Adipocyte (in vitro differentiated cells): ENCODE results near the gene FMO3.

ENCODE experiments used
- DNase-seq: peaks from one replicate; pipeline ENCODE4 v3.0.0-alpha.2; 2015; ENCODE audit warnings: low read depth
- H3K27me3 ChIP-seq: replicated peaks from 2 replicates; pipeline ENCODE4 v1.7.0; 2013; ENCODE audit warnings: mild to moderate bottlenecking, low read length, moderate library complexity; ENCODE audit not compliant: control insufficient read depth, insufficient read depth
- H3K36me3 ChIP-seq: 2 replicates; pipeline ENCODE4 v1.7.0; 2013; ENCODE audit warnings: low read length, mild to moderate bottlenecking, moderate library complexity; ENCODE audit not compliant: control insufficient read depth, insufficient read depth, severe bottlenecking
- H3K4me1 ChIP-seq: 2 replicates; pipeline ENCODE4 v1.7.0; 2013; ENCODE audit warnings: mild to moderate bottlenecking, low read length, moderate library complexity; ENCODE audit not compliant: control insufficient read depth, insufficient read depth
- H3K4me3 ChIP-seq: 2 replicates; pipeline ENCODE4 v1.7.0; 2013; ENCODE audit warnings: mild to moderate bottlenecking, low read length, moderate library complexity
- H3K9ac ChIP-seq: 2 replicates; pipeline ENCODE4 v1.7.0; 2013; ENCODE audit warnings: mild to moderate bottlenecking, low read length, moderate library complexity
- H3K9me3 ChIP-seq: 2 replicates; pipeline ENCODE4 v1.7.0; 2013; ENCODE audit warnings: mild to moderate bottlenecking, low read length, moderate library complexity; ENCODE audit not compliant: control insufficient read depth

Gene FMO3

GRCh38 chr1:171090604-171091003 is at the start of gene FMO3:
Gene FMO3 (plus strand): TSS chr1:171090905. CDS start chr1:171092659, 1,754 bp downstream.
- no peaks in the 10 kb centered on the region for H3K36me3 ChIP-seq
- no peak within 1 kb of the TSS for H3K4me3 ChIP-seq
- no peak for DNase-seq
- H3K4me1 ChIP-seq, result no peaks in the 10 kb centered on the region
- no peak within 1 kb of the TSS for H3K9ac ChIP-seq
- H3K27me3 ChIP-seq, result no peaks in the 10 kb centered on the region
- H3K9me3 ChIP-seq, result no peaks in the 10 kb centered on the region

DNA sequence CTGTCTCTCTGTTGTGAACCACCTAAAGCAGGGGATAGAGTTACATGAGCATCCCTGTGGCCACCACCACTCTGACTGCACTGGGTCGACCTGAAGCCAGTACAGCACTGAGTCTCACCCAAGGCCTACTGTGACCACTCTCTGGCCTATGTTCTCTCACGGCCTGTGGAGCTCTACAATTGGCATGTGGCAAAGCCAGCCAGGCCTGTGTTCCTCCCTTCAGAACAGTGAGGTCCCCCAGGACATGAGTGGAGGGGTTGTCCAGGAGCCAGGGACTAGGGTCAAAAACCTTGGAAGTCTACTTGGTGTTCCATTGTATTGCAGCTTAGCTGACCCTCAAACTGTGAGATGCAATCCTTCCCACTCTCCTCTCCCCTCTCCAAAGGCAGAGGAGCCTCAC is 42.7 kb upstream of the FMO3 start:
- Histone ChIP-seq H3K4me1 (no peaks in the 10 kb centered on the region), H3K9me3 (peaks cover 28% of the 10 kb centered on the region), H3K9ac (no peak overlapping the region), H3K36me3 (no peaks in the 10 kb centered on the region), H3K4me3 (no peak overlapping the region), H3K27me3 (no peaks in the 10 kb centered on the region)
- DNase-seq, result no peak

- H3K36me3 ChIP-seq, result no peaks in the 10 kb centered on the region
- no peak overlapping the region for H3K9ac ChIP-seq
- no peak overlapping the region for H3K4me3 ChIP-seq
- peaks cover under 1% of the 10 kb centered on the region for H3K9me3 ChIP-seq
- no peaks in the 10 kb centered on the region for H3K27me3 ChIP-seq
- no peaks in the 10 kb centered on the region for H3K4me1 ChIP-seq
- no peak for DNase-seq
Measured at GRCh38 chr1:171052977-171053376, 37.7 kb upstream of the FMO3 start.

- no peak for DNase-seq
- Histone ChIP-seq H3K36me3 (no peaks in the 10 kb centered on the region), H3K4me3 (no peak overlapping the region), H3K27me3 (no peaks in the 10 kb centered on the region), H3K9ac (no peak overlapping the region), H3K9me3 (no peaks in the 10 kb centered on the region), H3K4me1 (no peaks in the 10 kb centered on the region)
Measured at GRCh38 chr1:171055966-171056643, 34.6 kb upstream of the FMO3 start.

- Histone ChIP-seq H3K36me3 (no peaks in the 10 kb centered on the region), H3K27me3 (no peaks in the 10 kb centered on the region), H3K4me1 (no peaks in the 10 kb centered on the region), H3K9me3 (no peaks in the 10 kb centered on the region), H3K9ac (no peak overlapping the region), H3K4me3 (no peak overlapping the region)
- peak; percentile 33 for DNase-seq
Measured at GRCh38 chr1:171061425-171062143, 29.1 kb upstream of the FMO3 start.

DNA sequence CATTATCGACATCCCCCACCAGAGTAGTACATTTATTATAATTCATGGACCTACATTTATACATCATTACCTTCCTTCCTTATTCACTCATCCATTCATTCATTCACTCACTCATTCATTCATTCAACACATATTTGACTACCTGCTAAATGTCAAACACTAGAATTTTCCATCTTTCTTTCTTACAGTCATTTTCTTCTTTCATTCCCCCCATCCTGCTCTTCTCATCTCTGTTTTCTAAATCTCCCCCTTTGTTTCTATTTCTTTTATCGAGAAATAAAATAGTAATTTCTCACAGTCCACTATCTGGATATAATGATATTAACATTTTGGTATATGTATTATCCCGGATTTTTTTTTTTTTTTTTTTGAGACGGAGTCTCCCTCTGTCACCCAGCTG is 27.8 kb upstream of the FMO3 start:
- Histone ChIP-seq H3K4me3 (no peak overlapping the region), H3K9ac (no peak overlapping the region), H3K9me3 (no peaks in the 10 kb centered on the region), H3K27me3 (no peaks in the 10 kb centered on the region), H3K4me1 (no peaks in the 10 kb centered on the region), H3K36me3 (no peaks in the 10 kb centered on the region)
- no peak for DNase-seq

- Histone ChIP-seq H3K36me3 (no peaks in the 10 kb centered on the region), H3K4me1 (no peaks in the 10 kb centered on the region), H3K4me3 (no peak overlapping the region), H3K9me3 (no peaks in the 10 kb centered on the region), H3K27me3 (no peaks in the 10 kb centered on the region), H3K9ac (no peak overlapping the region)
- no peak for DNase-seq
Measured at GRCh38 chr1:171075041-171075440, 15.7 kb upstream of the FMO3 start.

DNA sequence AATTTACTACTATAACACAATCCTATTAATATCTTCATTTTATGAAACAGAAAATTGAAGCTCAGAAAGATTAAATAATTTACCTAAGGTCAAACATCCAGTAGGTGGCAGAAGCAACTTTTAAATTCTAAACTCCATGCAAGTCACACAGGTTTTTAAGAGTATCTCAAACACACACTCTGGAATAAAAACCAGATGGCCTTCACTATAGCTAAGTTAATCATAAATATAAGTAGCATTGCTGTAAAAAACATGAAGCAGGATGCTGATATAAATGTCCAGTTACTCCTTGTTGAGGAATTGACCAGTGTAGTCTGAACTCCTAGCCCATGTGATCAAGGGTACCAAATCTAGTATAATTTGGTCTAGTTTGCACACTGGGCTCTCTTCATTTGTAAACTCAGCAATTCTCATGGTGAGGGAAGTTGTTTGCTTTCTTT is 9.4 kb upstream of the FMO3 start:
- no peaks in the 10 kb centered on the region for H3K9me3 ChIP-seq
- H3K27me3 ChIP-seq, result no peaks in the 10 kb centered on the region
- H3K9ac ChIP-seq, result peak overlapping the region; percentile 65
- peak overlapping the region; percentile 9 for H3K4me3 ChIP-seq
- H3K36me3 ChIP-seq, result no peaks in the 10 kb centered on the region
- peak; percentile 84 for DNase-seq
- H3K4me1 ChIP-seq, result peaks cover 17% of the 10 kb centered on the region

GRCh38 chr1:171081763-171082201 is 8.9 kb upstream of the FMO3 start:
- no peak for DNase-seq
- Histone ChIP-seq H3K4me1 (peaks cover 17% of the 10 kb centered on the region), H3K27me3 (no peaks in the 10 kb centered on the region), H3K4me3 (peak overlapping the region; percentile 9), H3K36me3 (no peaks in the 10 kb centered on the region), H3K9me3 (no peaks in the 10 kb centered on the region), H3K9ac (peak overlapping the region; percentile 65)

DNA sequence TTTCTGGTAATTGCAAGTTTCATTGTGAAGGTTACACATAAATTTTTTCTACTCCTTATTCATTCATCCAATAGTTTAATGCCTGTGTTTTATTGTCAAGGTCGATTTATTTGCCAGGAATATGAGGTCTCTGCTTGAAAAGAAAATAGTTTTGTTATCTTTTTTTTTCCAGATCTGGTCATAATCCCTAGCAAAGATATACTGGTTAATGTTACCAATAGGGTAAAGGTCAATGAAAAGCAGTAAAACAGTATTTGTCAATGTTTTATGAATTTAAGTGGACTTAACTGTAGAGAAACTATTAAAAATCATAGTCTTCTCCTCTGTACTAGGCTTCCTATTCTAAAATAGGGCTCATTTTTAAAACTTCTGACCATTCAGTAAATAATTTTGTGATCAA is 8.1 kb upstream of the FMO3 start:
- H3K4me1 ChIP-seq, result peaks cover 17% of the 10 kb centered on the region
- peak overlapping the region; percentile 16 for H3K9ac ChIP-seq
- no peak for DNase-seq

DNA sequence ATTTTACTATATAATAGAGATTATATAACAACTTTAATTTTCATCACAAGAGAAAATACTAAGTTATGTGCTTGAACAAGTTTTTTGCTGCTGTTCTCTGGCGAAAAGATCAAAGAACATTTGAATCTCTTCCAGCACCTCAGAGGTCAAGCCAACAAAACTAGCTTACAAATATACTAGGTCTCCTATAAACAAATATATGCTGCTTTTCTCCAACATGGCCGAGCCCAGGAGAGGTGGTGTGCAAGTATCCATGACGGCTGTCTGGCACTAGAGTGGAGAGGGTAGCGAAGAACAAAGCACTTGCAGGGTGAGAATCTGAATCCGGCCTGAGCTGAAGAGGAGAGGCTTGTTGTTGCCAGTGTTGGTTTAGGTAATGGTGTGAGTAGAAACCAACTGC is 7.5 kb upstream of the FMO3 start:
- Histone ChIP-seq H3K9me3 (no peaks in the 10 kb centered on the region), H3K9ac (no peak overlapping the region), H3K36me3 (no peaks in the 10 kb centered on the region), H3K27me3 (no peaks in the 10 kb centered on the region), H3K4me3 (no peak overlapping the region), H3K4me1 (peaks cover 17% of the 10 kb centered on the region)
- no peak for DNase-seq

More for the DNA sequence above, 8.1 kb upstream of the FMO3 start:
- Histone ChIP-seq H3K27me3 (no peaks in the 10 kb centered on the region), H3K4me3 (no peak overlapping the region), H3K36me3 (no peaks in the 10 kb centered on the region), H3K9me3 (no peaks in the 10 kb centered on the region)
